ENCODE data around the gene HAGHL. TPM values are rescaled to one million over a fixed set of nuclear protein-coding genes. Genes with fewer than 3 reads are reported as not detected.

The HAGHL gene
- total RNA-seq, 1 donor, result 10.6 TPM

- TF ChIP-seq, protein P1, sequence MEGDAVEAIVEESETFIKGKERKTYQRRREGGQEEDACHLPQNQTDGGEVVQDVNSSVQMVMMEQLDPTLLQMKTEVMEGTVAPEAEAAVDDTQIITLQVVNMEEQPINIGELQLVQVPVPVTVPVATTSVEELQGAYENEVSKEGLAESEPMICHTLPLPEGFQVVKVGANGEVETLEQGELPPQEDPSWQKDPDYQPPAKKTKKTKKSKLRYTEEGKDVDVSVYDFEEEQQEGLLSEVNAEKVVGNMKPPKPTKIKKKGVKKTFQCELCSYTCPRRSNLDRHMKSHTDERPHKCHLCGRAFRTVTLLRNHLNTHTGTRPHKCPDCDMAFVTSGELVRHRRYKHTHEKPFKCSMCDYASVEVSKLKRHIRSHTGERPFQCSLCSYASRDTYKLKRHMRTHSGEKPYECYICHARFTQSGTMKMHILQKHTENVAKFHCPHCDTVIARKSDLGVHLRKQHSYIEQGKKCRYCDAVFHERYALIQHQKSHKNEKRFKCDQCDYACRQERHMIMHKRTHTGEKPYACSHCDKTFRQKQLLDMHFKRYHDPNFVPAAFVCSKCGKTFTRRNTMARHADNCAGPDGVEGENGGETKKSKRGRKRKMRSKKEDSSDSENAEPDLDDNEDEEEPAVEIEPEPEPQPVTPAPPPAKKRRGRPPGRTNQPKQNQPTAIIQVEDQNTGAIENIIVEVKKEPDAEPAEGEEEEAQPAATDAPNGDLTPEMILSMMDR (IDR thresholded peaks at IDR 0.05; ENCODE audit: insufficient read depth, low read length), result no peak
- DNase-seq (ENCODE audit: low read depth), result no peak
- no peak overlapping the region for H3K4me3 ChIP-seq (ENCODE audit: low read depth, low read length)
Observed at GRCh38 chr16:778447-778846, 51.5 kb downstream of the HAGHL start.

DNA sequence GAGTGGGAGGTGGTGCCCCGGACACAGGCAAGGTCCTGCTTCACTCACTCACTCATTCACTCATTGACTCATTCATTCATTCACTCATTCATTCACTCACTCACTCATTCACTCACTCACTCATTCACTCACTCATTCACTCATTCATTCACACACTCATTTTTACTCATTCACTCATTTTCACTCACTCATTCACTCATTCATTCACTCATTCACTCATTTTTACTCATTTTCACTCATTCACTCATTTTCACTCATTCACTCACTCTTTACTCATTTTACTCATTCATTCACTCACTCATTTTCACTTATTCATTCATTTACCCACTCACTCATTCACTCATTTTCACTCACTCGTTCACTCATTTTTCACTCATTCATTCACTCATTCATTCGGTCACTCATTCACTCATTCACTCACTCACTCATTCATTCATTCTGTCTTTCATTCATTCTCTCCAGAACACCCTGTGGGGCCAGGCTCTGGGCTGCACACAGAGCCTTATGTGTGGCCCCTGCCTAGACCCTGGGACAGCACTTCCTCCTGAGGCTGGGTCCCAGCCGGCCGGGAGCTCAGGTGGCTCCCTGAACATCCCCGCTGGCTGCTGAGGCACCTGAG is 52.1 kb downstream of the HAGHL start:
- H3K4me3 ChIP-seq (ENCODE audit: low read depth, low read length), result no peak overlapping the region
- TF ChIP-seq, protein P1 (IDR thresholded peaks at IDR 0.05; ENCODE audit: insufficient read depth, low read length), result no peak
- DNase-seq (ENCODE audit: low read depth), result no peak

Small RNAs within 50 kb of the gene (small RNA-seq; reads per million reads assigned to genes)
- gene MIR662, result not detected

Other genes starting within 250 kb of the HAGHL start
- 31.6 and 43.9 TPM in 2 replicates for gene CAPN15, start 199.4 kb upstream of the HAGHL start, total RNA-seq (ENCODE audit: low replicate concordance)
- not detected in 2 replicates for gene PRR35, start 166.7 kb upstream of the HAGHL start, total RNA-seq (ENCODE audit: low replicate concordance)
- gene NHLRC4, start 160.1 kb upstream of the HAGHL start, total RNA-seq (ENCODE audit: low replicate concordance), result 2.0 and 2.5 TPM in 2 replicates
- 20.7 and 29.1 TPM in 2 replicates for gene PIGQ, start 157.1 kb upstream of the HAGHL start, total RNA-seq (ENCODE audit: low replicate concordance)
- 12.0 and 14.6 TPM in 2 replicates for gene RAB40C, start 137.0 kb upstream of the HAGHL start, total RNA-seq (ENCODE audit: low replicate concordance)
- 0.18 and 0.25 TPM in 2 replicates for gene WFIKKN1, start 96.1 kb upstream of the HAGHL start, total RNA-seq (ENCODE audit: low replicate concordance)
- 85.0 and 86.0 TPM in 2 replicates for gene METTL26, start 90.8 kb upstream of the HAGHL start, total RNA-seq (ENCODE audit: low replicate concordance)
- 13.3 and 22.4 TPM in 2 replicates for gene MCRIP2, start 85.3 kb upstream of the HAGHL start, total RNA-seq (ENCODE audit: low replicate concordance)
- 12.7 and 25.0 TPM in 2 replicates for gene WDR90, start 77.7 kb upstream of the HAGHL start, total RNA-seq (ENCODE audit: low replicate concordance)
- gene RHOT2, start 59.0 kb upstream of the HAGHL start, total RNA-seq (ENCODE audit: low replicate concordance), result 24.4 and 34.5 TPM in 2 replicates
- 1.6 and 3.2 TPM in 2 replicates for gene RHBDL1, start 51.4 kb upstream of the HAGHL start, total RNA-seq (ENCODE audit: low replicate concordance)
- gene STUB1, start 46.7 kb upstream of the HAGHL start, total RNA-seq (ENCODE audit: low replicate concordance), result 88.9 and 112 TPM in 2 replicates
- gene JMJD8, start 42.8 kb upstream of the HAGHL start, total RNA-seq (ENCODE audit: low replicate concordance), result 32.0 and 42.8 TPM in 2 replicates
- 8.1 and 8.3 TPM in 2 replicates for gene WDR24, start 36.7 kb upstream of the HAGHL start, total RNA-seq (ENCODE audit: low replicate concordance)
- under 0.01 TPM in 1 of 2 replicates, not detected in the other for gene FBXL16, start 21.3 kb upstream of the HAGHL start, total RNA-seq (ENCODE audit: low replicate concordance)
- gene METRN, start 12.0 kb upstream of the HAGHL start, total RNA-seq (ENCODE audit: low replicate concordance), result 30.7 and 38.8 TPM in 2 replicates
- 21.8 and 70.1 TPM in 2 replicates for gene ANTKMT, start 6.0 kb upstream of the HAGHL start, total RNA-seq (ENCODE audit: low replicate concordance)
- 1.1 and 1.8 TPM in 2 replicates for gene CCDC78, start 663 bp upstream of the HAGHL start, total RNA-seq (ENCODE audit: low replicate concordance)
- 20.0 and 24.7 TPM in 2 replicates for gene CIAO3, start 13.9 kb downstream of the HAGHL start, total RNA-seq (ENCODE audit: low replicate concordance)
- not detected in 2 replicates for gene MSLN, start 33.6 kb downstream of the HAGHL start, total RNA-seq (ENCODE audit: low replicate concordance)
- 14.5 and 20.3 TPM in 2 replicates for gene RPUSD1, start 61.3 kb downstream of the HAGHL start, total RNA-seq (ENCODE audit: low replicate concordance)
- gene CHTF18, start 61.5 kb downstream of the HAGHL start, total RNA-seq (ENCODE audit: low replicate concordance), result 3.6 and 20.0 TPM in 2 replicates
- gene GNG13, start 73.6 kb downstream of the HAGHL start, total RNA-seq (ENCODE audit: low replicate concordance), result not detected in 2 replicates
- 11.9 and 29.4 TPM in 2 replicates for gene LMF1, start 243.9 kb downstream of the HAGHL start, total RNA-seq (ENCODE audit: low replicate concordance)

Measured in fibroblast of the aortic adventitia (primary cell).